HepG2 (cell line): ENCODE measurements around the gene CCT3. TPM values are rescaled to one million over a fixed set of nuclear protein-coding genes. Genes with fewer than 3 reads are reported as not detected.

ENCODE experiments used
- EHMT2 ChIP-seq: fragments of 200-600 bp; sonication (generic); IDR thresholded peaks from 2 replicates; pipeline ENCODE4 v1.7.0; 2017; ENCODE audit warnings: antibody characterized with exemption, low read depth, low read length, borderline replicate concordance
- IRF2 ChIP-seq: IDR thresholded peaks from 2 replicates; pipeline ENCODE4 v1.6.1; 2018; ENCODE audit warnings: missing genetic modification reagents, missing compliant biosample characterization
- KLF13 ChIP-seq: sonication (generic); formaldehyde crosslinking; IDR thresholded peaks from 2 replicates; pipeline ENCODE4 v1.4.0; 2020; ENCODE audit warnings: mild to moderate bottlenecking, missing genetic modification reagents
- MTA1 ChIP-seq: sonication (generic); formaldehyde crosslinking; IDR thresholded peaks from 2 replicates; pipeline ENCODE4 v1.4.0; 2020; ENCODE audit warnings: missing genetic modification reagents, mild to moderate bottlenecking, borderline replicate concordance
- NFKB2 ChIP-seq: sonication (generic); formaldehyde crosslinking; IDR thresholded peaks from 2 replicates; pipeline ENCODE4 v1.4.0; 2020; ENCODE audit warnings: missing genetic modification reagents, borderline replicate concordance
- NFYB ChIP-seq: sonication (generic); formaldehyde crosslinking; IDR thresholded peaks from 2 replicates; pipeline ENCODE4 v1.4.0; 2020; ENCODE audit warnings: missing genetic modification reagents
- RXRA ChIP-seq: sonication (generic); formaldehyde crosslinking; IDR thresholded peaks from 2 replicates; pipeline ENCODE4 v1.5.1; 2020; ENCODE audit warnings: missing genetic modification reagents
- SP4 ChIP-seq: sonication (generic); formaldehyde crosslinking; IDR thresholded peaks from 2 replicates; pipeline ENCODE4 v1.8.1; 2023; ENCODE audit warnings: mild to moderate bottlenecking, missing genetic modification reagents
- SP5 ChIP-seq: IDR thresholded peaks from 2 replicates; pipeline ENCODE4 v1.6.1; 2016; ENCODE audit warnings: low read depth, borderline replicate concordance
- ZNF256 ChIP-seq: sonication (generic); formaldehyde crosslinking; conservative IDR thresholded peaks from 2 replicates; pipeline ENCODE4 v1.4.0; 2020; ENCODE audit warnings: missing genetic modification reagents
- polyA plus RNA-seq, 8 experiments: library from polyadenylated mRNA; depleted of rRNA in 3 of 8; stranded (reverse) in 7 of 8; unstranded in 1 of 8; fragments of >200 nt; fragmentation: Illumina TruSeq in 4 of 8; extraction: Trizol in 4 of 8; gene quantifications; 2 replicates each; pipeline versions ENCODE4 v1.2.1 to v1.2.3, GENCODE V29; 2011 to 2016; ENCODE audit warnings: low read depth in 4 of 8, missing spikeins in 1 of 8, mixed read lengths in 1 of 8; ENCODE audit not compliant: insufficient read depth in 1 of 8
- total RNA-seq, 5 experiments: library from RNA; depleted of rRNA; stranded (reverse); fragments of >200 nt; fragmentation: Illumina TruSeq; extraction: Trizol; gene quantifications; 2 replicates each; pipeline ENCODE4 v1.2.3, GENCODE V29; 2016; ENCODE audit warnings: low read depth in 1 of 5
- TF ChIP-seq, protein P1 (sequence below): sonication (generic); formaldehyde crosslinking; IDR thresholded peaks from 2 replicates; pipeline ENCODE4 v1.5.0; 2020; ENCODE audit warnings: mild to moderate bottlenecking, missing genetic modification reagents
- TF ChIP-seq, protein P2 (sequence below): sonication (generic); formaldehyde crosslinking; IDR thresholded peaks from 2 replicates; pipeline ENCODE4 v1.4.0; 2020; ENCODE audit warnings: missing genetic modification reagents, borderline replicate concordance
- TF ChIP-seq, protein P3 (sequence below): sonication (generic); formaldehyde crosslinking; IDR thresholded peaks from 2 replicates; pipeline ENCODE4 v1.4.0; 2020; ENCODE audit warnings: mild to moderate bottlenecking, missing genetic modification reagents
- TF ChIP-seq, protein P4 (sequence below): IDR thresholded peaks from 2 replicates; pipeline ENCODE4 v1.6.1; 2012; ENCODE audit warnings: low read depth, low read length, improper control_type of control experiment

The CCT3 gene
- total and polyA plus RNA-seq, 2 of the 13 experiments (the other 11 are each of a cell fraction or from before 2014, with no cell fraction given) = 319 to 615 TPM

DNA sequence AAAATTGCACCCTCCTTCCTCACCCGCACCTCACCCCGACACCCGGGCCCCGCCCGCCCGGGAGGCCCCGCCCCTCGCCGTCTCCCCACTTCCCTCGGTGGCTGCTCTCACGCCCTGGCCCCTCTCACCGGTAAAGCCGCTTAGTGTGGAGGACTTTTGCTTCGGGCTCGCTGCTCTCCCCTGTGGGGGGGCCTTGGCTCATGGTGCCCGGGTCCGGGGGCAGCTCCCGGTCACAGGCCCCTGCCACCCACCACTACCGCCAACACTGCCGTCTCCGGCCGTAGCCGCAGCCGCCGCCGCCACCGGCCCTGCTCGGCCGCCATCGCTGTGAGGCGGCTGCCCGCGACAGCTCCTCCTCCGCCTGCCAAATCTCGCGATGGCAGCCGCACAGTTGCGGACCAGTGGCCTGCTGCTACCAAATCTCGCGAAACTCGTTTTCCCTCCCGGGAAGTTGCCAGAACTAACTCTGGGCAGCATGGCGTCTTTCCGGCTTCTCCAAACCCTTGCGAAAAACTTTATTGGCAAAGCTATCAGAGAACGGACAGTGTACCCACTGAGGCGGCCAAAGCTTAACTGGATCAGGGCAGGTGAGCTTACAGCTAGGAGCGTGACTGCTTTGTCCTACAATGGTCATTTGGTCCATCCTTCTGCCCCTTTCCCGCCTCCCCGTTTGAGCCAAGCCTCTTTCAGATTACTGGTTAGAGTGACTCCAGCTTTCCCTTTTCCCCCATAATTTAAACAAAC lies 55.4 kb downstream of the CCT3 start, which contains the start of gene SMG5 (continued):
- TF ChIP-seq KLF13 (CRISPR knock-in tag) (no peak), SP5 (CRISPR knock-in tag) (0 out of 2 replicates have a peak, but pooled peaks have one; percentile 21), NFKB2 (CRISPR knock-in tag) (no peak; the same call in 1 of the 2 replicates), SP4 (CRISPR knock-in tag) (peak; percentile 80; the same call in 1 of the 2 replicates), MTA1 (CRISPR knock-in tag) (peak; percentile 74; the same call in 1 of the 2 replicates), RXRA (CRISPR knock-in tag) (peak; percentile 75), NFYB (CRISPR knock-in tag) (peak; percentile 73), IRF2 (CRISPR knock-in tag) (peak; percentile 95), ZNF256 (no peak), EHMT2 (no peak)
- TF ChIP-seq, protein P1, sequence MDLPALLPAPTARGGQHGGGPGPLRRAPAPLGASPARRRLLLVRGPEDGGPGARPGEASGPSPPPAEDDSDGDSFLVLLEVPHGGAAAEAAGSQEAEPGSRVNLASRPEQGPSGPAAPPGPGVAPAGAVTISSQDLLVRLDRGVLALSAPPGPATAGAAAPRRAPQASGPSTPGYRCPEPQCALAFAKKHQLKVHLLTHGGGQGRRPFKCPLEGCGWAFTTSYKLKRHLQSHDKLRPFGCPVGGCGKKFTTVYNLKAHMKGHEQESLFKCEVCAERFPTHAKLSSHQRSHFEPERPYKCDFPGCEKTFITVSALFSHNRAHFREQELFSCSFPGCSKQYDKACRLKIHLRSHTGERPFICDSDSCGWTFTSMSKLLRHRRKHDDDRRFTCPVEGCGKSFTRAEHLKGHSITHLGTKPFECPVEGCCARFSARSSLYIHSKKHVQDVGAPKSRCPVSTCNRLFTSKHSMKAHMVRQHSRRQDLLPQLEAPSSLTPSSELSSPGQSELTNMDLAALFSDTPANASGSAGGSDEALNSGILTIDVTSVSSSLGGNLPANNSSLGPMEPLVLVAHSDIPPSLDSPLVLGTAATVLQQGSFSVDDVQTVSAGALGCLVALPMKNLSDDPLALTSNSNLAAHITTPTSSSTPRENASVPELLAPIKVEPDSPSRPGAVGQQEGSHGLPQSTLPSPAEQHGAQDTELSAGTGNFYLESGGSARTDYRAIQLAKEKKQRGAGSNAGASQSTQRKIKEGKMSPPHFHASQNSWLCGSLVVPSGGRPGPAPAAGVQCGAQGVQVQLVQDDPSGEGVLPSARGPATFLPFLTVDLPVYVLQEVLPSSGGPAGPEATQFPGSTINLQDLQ = no peak
- TF ChIP-seq, protein P2, sequence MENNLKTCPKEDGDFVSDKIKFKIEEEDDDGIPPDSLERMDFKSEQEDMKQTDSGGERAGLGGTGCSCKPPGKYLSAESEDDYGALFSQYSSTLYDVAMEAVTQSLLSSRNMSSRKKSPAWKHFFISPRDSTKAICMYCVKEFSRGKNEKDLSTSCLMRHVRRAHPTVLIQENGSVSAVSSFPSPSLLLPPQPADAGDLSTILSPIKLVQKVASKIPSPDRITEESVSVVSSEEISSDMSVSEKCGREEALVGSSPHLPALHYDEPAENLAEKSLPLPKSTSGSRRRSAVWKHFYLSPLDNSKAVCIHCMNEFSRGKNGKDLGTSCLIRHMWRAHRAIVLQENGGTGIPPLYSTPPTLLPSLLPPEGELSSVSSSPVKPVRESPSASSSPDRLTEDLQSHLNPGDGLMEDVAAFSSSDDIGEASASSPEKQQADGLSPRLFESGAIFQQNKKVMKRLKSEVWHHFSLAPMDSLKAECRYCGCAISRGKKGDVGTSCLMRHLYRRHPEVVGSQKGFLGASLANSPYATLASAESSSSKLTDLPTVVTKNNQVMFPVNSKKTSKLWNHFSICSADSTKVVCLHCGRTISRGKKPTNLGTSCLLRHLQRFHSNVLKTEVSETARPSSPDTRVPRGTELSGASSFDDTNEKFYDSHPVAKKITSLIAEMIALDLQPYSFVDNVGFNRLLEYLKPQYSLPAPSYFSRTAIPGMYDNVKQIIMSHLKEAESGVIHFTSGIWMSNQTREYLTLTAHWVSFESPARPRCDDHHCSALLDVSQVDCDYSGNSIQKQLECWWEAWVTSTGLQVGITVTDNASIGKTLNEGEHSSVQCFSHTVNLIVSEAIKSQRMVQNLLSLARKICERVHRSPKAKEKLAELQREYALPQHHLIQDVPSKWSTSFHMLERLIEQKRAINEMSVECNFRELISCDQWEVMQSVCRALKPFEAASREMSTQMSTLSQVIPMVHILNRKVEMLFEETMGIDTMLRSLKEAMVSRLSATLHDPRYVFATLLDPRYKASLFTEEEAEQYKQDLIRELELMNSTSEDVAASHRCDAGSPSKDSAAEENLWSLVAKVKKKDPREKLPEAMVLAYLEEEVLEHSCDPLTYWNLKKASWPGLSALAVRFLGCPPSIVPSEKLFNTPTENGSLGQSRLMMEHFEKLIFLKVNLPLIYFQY (CRISPR knock-in tag) = peak; percentile 63; the same call in 1 of the 2 replicates
- TF ChIP-seq, protein P3, sequence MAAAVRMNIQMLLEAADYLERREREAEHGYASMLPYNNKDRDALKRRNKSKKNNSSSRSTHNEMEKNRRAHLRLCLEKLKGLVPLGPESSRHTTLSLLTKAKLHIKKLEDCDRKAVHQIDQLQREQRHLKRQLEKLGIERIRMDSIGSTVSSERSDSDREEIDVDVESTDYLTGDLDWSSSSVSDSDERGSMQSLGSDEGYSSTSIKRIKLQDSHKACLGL (CRISPR knock-in tag) = peak; percentile 64
- TF ChIP-seq, protein P4, sequence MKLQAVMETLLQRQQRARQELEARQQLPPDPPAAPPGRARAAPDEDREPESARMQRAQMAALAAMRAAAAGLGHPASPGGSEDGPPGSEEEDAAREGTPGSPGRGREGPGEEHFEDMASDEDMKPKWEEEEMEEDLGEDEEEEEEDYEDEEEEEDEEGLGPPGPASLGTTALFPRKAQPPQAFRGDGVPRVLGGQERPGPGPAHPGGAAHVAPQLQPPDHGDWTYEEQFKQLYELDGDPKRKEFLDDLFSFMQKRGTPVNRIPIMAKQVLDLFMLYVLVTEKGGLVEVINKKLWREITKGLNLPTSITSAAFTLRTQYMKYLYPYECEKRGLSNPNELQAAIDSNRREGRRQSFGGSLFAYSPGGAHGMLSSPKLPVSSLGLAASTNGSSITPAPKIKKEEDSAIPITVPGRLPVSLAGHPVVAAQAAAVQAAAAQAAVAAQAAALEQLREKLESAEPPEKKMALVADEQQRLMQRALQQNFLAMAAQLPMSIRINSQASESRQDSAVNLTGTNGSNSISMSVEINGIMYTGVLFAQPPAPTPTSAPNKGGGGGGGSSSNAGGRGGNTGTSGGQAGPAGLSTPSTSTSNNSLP = no peak
